AG09309 (cell line): Measurements from ENCODE around the gene COX17.

Source experiments
- DNase-seq: peaks from one replicate; pipeline ENCODE4 v3.0.0-alpha.2; 2010; ENCODE audit warnings: low read depth
- H3K4me3 ChIP-seq: 2 replicates; pipeline ENCODE4 v1.5.1; 2011; ENCODE audit warnings: mild to moderate bottlenecking, low read depth, low read length, moderate library complexity; ENCODE audit not compliant: control insufficient read depth
- CTCF ChIP-seq: IDR thresholded peaks from 2 replicates; pipeline ENCODE4 v1.5.1; 2011; ENCODE audit warnings: mild to moderate bottlenecking, low read depth, low read length, inconsistent platforms; ENCODE audit not compliant: insufficient read depth, control insufficient read depth; ENCODE audit errors: missing control alignments

COX17 gene

GRCh38 chr3:119647171-119647570 lies 30.0 kb downstream of the COX17 start:
- no peak for TF ChIP-seq CTCF
- DNase-seq, result no peak
- no peak overlapping the region for H3K4me3 ChIP-seq

GRCh38 chr3:119645813-119646212 lies 31.4 kb downstream of the COX17 start:
- no peak for TF ChIP-seq CTCF
- no peak for DNase-seq
- H3K4me3 ChIP-seq, result no peak overlapping the region

DNA sequence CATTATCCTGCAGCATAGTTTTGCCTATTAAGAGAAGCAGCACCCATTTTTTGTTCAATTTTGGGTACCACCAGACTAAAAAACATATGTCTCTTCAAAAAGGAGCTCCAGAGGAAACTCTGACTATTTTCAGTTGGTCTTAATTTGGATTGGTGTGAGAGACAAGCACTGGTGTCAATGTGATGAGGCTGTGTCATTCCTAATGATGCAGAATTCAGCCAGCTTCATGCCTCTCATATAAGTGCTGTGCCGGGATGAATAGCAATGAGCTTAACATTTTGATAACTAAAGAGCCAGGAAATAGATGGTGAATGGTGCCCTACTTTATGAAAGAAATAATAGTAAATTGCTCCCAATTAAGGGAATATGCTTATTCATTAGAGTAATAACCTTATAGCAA lies 32.7 kb downstream of the COX17 start:
- DNase-seq, result no peak
- TF ChIP-seq CTCF, result no peak
- no peak overlapping the region for H3K4me3 ChIP-seq

- no peak overlapping the region for H3K4me3 ChIP-seq
- TF ChIP-seq CTCF, result no peak
- DNase-seq, result peak; percentile 52
Measured at GRCh38 chr3:119643528-119643927, 33.7 kb downstream of the COX17 start.

GRCh38 chr3:119642746-119643473 lies 34.3 kb downstream of the COX17 start:
- no peak for DNase-seq
- no peak overlapping the region for H3K4me3 ChIP-seq

DNA sequence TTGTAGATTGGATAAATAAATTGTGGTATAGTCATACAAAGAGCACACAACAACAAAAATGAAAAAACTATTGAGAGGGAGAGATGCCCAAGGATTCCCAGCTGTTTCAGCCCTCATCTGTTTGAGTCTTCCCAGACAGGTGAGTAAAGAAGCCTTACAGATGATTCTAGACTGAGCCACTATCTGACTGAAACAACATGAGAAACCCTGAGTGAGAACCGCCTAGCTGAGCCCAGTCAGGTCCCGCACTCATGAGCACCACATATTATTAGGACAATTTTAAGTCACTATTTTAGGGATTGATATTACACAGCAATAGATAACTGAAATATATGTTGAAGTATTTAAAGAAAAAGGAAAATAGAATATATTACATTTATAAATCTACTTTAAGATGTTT lies 35.8 kb downstream of the COX17 start:
- H3K4me3 ChIP-seq, result no peak overlapping the region
- no peak for DNase-seq
- no peak for TF ChIP-seq CTCF

More at GRCh38 chr3:119642746-119643473, 34.3 kb downstream of the COX17 start:
- TF ChIP-seq CTCF, result no peak
